NCI-H2227 (cell line): ENCODE measurements around the gene ATG9A.

Experiments
- DNase-seq: peaks from one replicate; lab custom pipeline; 2025; ENCODE audit not compliant: unreplicated experiment; lab: John Stamatoyannopoulos, UW

Gene ATG9A

GRCh38 chr2:219252900-219253752 is 23.7 kb upstream of the ATG9A start, which contains the start of gene TUBA4B:
Gene TUBA4B (plus strand): TSS chr2:219253243. CDS start chr2:219253408, 165 bp downstream.
- peak; percentile 15 for DNase-seq

- no peak for DNase-seq
Observed at GRCh38 chr2:219252570-219252899, 23.1 kb upstream of the ATG9A start.

GRCh38 chr2:219252084-219252483 is 22.6 kb upstream of the ATG9A start:
- DNase-seq = no peak

GRCh38 chr2:219251656-219252055 is 22.2 kb upstream of the ATG9A start:
- DNase-seq = no peak

DNA sequence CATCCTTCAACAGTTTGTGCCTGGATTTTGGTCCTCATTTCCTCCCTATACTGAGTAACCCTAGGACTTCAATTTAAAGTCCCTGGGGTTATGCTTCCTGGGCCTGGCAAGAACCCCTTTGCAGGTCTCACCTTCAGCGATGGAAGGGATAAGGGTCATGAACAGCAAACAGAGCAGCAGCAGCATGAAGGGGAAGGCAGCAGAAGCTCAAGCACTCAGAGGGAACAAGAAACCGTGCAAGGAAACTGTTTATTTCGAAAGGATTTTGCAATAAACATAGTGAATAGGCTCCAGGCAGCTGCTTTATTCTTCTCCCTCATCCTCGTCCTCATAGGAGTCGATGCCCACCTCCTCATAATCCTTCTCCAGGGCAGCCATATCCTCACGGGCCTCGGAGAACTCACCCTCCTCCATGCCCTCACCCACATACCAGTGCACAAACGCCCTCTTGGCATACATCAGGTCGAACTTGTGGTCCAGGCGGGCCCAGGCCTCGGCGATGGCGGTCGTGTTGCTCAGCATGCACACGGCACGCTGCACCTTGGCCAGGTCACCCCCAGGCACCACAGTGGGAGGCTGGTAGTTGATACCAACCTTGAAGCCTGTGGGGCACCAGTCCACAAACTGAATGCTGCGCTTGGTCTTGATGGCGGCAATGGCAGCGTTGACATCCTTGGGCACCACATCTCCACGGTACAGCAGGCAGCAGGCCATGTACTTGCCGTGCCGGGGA is 20.8 kb upstream of the ATG9A start:
- DNase-seq = no peak

DNA sequence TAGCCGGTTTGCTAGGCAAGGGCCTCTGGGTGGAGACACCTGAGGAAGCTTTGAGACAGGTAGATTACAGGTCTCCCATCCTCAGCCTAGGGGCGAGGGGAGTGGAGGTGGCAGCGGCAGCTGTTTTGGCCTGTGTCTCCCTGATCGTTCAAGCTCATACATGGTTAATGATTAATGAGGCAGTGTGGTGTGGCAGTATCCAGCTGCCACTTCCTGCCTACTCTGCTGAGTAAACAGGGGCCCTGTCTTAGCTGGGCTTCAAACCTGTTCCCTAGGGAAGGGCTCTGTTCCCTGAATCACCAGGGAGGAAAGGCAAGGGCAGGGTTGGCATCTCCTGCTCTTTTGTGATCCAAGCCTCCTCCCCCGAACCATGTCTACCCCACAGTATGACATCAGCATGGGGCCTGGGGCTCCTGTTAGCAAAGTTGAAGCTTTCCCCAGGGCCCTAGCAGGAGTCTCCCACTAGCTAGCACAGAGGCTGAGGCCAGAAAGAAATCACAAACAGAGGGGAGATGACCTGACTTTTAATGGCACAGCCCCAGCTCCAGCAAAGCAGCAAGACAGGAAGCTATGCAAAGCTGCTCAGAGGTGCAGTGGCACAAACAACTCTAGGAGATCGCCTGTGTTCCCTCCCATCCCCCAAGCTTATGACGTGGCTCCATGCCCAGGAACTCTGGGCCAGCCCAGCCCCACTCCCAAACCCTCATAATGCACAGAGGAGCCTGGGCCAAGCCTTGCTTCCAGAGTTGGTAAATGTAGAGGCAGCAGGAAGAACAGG is 20.0 kb upstream of the ATG9A start:
- no peak for DNase-seq

DNA sequence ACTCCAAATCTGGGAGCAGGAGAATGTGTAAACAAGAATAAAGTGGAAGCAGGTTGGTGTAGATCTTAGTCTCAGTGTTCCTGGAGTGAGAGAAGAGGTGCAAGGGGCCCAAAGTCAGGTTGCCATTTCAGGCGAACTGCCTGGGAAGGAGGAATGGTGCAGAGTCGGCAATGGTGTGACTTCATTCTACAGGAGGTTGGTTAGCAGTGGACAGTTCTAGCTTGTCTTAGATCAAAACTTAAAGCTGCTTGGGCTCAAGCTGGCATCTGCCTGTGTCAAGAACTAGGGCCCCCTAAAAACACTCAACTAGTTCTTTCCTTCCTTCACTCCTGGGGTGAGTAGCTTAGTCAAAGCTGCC is 19.4 kb upstream of the ATG9A start:
- no peak for DNase-seq

- no peak for DNase-seq
Observed at GRCh38 chr2:219247678-219248642, 18.5 kb upstream of the ATG9A start.

DNA sequence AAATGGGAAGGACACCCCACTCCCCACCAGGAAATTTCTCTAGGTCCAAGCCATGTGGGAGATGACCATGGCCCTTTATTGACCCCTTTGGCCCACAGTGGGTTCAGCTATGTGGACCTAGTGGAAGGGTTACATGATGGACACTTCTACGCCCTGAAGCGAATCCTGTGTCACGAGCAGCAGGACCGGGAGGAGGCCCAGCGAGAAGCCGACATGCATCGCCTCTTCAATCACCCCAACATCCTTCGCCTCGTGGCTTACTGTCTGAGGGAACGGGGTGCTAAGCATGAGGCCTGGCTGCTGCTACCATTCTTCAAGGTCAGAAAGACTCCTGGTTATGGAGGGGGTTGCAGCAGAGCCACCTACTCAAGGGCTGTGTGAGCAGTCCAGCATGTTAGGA is 17.1 kb upstream of the ATG9A start:
- DNase-seq = no peak

- no peak for DNase-seq
Observed at GRCh38 chr2:219245899-219246230, 16.4 kb upstream of the ATG9A start.

DNA sequence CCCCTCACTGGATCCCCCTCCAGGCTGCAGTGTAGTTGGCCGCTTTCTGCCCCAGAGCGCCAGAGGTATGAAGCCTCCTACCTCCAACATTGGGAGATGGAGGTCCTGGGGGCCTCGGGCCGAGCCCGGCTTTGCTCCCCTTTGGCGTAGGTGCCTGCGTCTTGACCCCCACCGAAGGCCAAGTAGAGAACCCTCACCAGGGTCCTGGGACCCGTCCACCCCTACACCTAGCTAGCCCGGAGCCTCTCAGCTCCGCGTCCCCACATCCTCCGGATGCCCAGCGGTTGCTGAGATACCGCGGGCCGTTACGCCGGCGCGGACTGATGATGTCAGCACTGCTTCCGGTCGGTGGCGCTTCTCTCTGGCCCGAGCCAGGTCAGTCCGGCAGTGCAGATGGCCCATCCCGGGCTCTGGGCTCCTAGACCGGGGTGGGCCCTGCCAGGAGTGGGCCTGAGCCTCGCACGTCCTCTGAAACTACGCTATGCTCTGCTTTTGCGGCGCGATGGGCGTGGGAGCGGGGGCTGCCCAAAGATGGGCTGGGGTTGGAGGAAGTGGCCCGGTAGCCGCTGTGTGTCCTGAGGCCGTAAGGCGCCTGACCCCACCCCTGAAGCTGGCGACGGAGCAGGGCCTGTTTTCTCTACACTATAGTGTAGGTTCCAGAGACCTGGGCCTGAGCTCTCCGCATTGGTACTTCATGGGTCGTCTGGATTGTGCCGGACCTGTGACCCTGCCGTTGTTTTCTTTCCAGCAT is 15.9 kb upstream of the ATG9A start, which contains the start of the genes GLB1L and STK16:
TSS of gene GLB1L (minus strand) at position 297 of the 751 bp plus-strand sequence. CDS start 1,871 bp downstream, outside the sequence.
TSS of gene STK16 (plus strand) at position 332 of the 751 bp plus-strand sequence. CDS start 521 bp downstream, outside the sequence.
- DNase-seq = peak; percentile 97

GRCh38 chr2:219244789-219245147 is 15.3 kb upstream of the ATG9A start:
- DNase-seq = no peak

DNA sequence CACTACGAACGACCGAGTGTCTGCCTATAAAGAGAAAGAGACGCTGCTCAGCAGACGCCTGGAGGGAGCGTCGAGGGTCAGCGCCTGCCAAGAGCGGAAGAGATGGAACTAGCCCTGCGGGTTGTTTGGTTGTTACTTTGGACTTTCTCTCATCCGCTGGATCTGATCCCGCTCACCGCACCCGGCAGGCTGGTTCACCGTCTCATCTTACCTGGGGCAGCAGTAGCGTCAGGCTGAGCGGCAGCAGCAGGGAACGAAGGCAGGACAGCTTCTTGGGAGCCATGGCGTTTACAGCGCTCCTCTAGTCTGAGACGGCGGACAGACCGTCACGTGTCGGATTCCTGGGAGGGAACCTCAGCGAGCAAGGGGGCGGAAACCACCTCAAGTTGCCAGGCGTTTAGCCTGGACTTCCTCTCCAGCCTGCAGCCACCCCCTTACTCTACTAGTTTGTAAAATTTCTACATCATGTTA is 13.9 kb upstream of the ATG9A start:
- DNase-seq = no peak

DNA sequence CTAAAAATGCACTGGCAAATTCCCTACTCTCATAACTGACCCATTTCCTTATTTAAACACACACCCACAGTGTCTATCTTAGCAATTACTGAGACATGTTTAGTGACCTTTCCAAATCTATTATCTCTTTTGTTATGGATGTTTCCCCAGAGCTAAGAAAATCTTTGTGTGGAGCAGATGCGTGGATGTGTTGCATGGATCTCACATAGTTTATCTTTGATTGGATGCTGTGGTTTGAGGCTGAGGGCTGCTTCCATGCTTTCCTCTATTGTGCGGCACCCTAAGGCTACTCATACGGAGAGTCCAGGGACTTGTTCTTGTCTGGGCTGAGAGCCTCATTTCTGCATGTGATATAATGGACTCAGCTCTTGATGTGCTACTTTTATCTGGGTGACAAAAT is 4.9 kb upstream of the ATG9A start:
- no peak for DNase-seq

GRCh38 chr2:219230059-219230540 is 664 bp upstream of the ATG9A start:
- DNase-seq = peak; percentile 37

- DNase-seq = no peak
Observed at GRCh38 chr2:219228911-219229304, 528 bp downstream of the ATG9A start.

- DNase-seq = no peak
Observed at GRCh38 chr2:219228041-219228910, 1.2 kb downstream of the ATG9A start.

DNA sequence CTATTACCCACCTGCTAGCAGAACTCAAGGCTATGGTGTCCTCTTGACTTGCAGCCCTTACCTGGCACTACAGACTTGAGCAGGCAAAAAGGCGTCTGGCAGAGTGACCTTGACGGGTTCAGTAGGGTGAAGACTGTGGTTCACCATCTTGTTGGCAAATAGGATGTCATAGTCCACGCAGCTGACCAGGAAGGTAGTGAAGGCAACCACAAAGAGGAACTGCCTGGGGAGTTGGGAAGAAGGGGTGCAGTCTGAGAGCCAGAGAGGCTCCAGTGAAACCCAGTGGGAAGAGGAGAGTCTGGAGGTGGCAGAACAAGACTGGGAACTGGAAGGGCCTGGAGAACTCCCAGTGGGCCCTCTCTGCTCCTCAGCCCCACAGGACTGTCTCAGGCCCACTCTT is 4.1 kb downstream of the ATG9A start:
- no peak for DNase-seq
